GM12892 (cell line): ENCODE data around the gene AKR1C2.

Experiments
- POLR2A ChIP-seq: IDR thresholded peaks from 2 replicates; pipeline ENCODE4 v1.6.1; 2011; ENCODE audit warnings: low read depth, low read length, control low read depth
- POLR2AphosphoS5 ChIP-seq: IDR thresholded peaks from 2 replicates; pipeline ENCODE4 v1.6.1; 2011; ENCODE audit warnings: low read depth, low read length, control low read depth

- TF ChIP-seq POLR2AphosphoS5, result no peak
- no peak for TF ChIP-seq POLR2A
Observed at GRCh38 chr10:5014936-5015335, 11.3 kb upstream of the AKR1C2 start.
